Right ventricle myocardium superior (tissue), 1 donor: Measurements from ENCODE around the gene KRIT1. TPM values are rescaled to one million over a fixed set of nuclear protein-coding genes. Genes with fewer than 3 reads are reported as not detected.
A peak's percentile ranks its signal among the peaks of the same experiment; 100 is the strongest.
"Not testable (repeated sequence)": the region's sequence is repeated elsewhere in the genome, so short reads cannot be mapped to it uniquely, and the experiment has no call there.

ENCODE experiments used
- ATAC-seq: fragments of 200-7000 bp; cut with Tn5 transposase; one replicate; pipeline ENCODE4 v1.9.1; 2020; ENCODE audit warnings: mild to moderate bottlenecking; ENCODE audit not compliant: poor library complexity
- DNase-seq: peaks from one replicate; pipeline ENCODE4 v3.0.0-alpha.2; 2020
- intact Hi-C: fragments of 100-400 bp; cut with DNase I; formaldehyde crosslinking; loops from one replicate; pipeline ENCODE4 v1.11.2; 2022
- total RNA-seq: library from RNA; stranded (reverse); fragmentation: NEBNext Ultra II Directional; extraction: Animal tissue kit (Norgen Biotek cat#: 25700); gene quantifications from one replicate; pipeline ENCODE4 v1.2.1, GENCODE V29; 2021
- donor health status: DM: no; HTN: yes; CAD: no; lungs with severe emphysema.

Gene KRIT1
- total RNA-seq, 1 donor from 2014 or later, result 26.4 TPM

DNA sequence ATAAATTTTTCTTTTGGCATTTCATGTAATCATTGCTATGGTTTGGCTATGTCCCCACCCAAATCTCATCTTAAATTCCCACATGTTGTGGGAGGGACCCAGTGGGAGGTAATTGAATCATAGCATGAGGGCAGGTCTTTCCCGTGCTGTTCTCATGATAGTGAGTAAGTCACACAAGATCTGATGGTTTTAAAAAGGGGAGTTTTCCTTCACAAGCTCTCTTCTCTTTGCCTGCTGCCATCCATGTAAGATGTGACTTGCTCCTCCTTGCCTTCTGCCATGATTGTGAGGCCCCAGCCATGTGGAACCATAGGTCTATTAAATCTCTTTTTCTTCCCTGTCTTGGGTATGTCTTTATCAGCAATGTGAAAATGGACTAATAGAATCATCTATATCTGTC, 9.1 kb upstream of the KRIT1 start:
- DNase-seq, intact Hi-C loops, ATAC-seq: not testable (repeated sequence)

DNA sequence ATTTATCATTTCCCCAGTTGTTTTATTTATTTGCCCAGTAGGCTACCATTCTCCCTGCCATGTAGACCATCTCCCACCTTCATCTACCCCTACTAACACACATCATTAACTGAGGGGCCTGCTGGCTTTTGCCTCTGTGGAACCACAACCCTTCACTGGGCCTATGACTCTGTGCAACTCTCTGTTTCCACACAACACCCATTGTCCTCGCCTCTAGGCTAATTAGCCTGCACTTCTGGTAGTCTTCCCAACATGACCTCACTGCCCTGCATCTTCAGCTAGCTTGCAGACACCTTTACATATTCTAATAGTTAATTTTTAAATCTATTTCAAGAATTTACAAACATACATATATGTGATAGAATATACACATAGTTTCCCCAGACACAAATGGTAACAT, 7.5 kb upstream of the KRIT1 start:
- DNase-seq (no peak), ATAC-seq (no peak)
- intact Hi-C loops, result no loop called here

DNA sequence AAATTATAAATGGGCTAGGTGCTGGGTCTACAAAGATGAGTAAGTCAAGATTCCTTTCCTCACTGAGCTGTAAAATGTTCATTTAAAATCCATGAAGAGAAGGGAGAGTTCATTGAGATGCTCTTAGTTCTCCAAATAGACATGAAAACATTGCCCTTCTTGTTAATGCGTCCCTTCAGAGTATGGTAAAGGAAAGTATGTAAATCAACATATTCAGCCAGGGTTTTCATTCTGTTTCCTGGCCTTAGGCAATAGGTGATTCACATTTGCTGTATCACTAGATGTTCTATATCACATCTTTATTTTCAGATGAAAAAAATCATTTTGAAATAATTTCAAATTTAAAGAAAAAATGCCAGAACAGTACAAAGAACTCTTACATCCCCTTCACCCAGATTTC, 5.5 kb upstream of the KRIT1 start:
- intact Hi-C loops, result no loop called here
- DNase-seq (no peak), ATAC-seq (no peak)

DNA sequence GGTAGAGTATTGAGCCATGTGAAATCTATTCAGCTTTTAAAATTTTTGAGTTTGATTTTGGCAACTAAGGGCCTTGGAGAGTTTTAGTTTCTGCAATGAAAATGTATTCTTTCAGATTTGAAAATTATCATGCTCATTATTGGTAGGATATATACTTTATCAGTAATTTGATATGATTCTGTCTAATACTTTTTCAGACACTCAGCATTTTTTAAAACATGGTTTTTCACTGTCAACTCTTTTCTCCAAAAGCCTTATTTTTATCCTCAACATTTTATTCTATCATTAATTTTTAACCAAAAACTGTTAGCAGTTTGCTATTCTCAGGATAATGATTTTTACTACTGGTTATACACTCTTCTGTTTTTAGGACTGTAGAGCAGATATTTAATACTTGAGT, 4.9 kb upstream of the KRIT1 start:
- ATAC-seq (no peak), DNase-seq (no peak)
- intact Hi-C loops, result no loop called here

DNA sequence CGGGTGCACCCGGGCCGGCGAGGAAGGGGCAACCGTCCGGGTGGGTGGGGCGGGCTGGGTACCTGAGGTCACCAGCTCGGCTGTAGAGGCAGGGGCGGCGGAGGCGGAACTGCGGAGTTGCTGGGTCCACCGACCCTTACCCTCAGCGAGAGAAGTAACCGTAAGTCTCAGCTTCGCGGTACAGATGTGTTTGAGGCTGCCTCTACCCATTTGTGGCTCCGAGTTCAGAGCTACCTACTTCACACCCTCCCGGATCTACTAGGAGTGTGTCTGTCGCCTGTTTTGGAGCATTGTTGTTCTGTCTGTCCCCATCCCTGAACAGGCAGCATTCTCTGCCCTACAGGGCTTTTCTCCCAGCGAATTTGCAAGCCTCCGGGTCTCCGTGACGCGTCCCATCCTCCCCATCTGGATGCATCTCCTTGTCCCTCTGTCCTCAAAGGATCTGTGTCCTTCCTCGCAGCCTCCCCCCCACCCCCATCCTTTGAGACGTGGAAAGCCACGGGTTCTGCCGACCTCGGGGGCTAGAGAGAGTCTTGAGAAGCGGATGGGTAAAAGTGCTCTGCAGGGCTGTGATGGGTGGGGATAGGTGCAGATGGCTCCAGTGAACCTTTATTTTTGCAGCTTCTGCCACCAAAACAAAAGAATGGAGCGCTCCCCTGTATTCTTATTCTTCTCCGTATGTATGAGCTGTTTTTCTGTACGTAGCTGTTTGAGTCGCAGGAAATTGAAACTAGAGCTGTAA, 817 bp upstream of the KRIT1 start:
- intact Hi-C loops, result no loop called here

DNA sequence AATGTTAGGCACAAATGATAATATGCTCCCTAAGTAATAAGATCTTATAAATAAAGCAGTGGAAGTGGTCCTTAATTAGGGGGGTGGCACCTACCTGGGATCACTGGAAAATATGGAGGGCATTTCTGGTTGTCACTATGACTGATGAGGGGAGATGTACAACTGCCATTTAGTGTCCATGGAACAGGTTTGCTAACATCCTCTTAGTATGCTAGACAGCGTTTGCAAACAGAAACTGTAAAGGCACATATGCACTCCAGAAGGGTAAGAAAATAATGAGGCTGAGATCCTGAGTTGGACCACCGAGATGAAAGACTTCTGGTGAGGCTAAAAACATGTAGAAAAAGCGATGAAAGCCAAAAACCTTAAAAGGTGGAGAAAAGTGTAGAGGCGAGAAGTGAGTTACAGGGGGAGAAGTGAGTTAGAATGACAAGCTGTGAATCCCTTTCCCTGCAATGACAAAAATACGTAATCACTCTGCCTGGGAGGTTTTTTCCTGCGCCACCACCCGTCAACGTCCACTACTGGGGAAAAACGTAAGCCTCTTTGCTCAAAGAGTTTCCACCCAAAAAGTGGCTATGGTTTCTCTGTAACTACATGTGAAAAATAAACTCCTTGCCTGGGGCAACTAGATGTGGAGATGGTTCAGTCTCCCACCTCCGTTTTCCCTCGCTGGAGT, 767 bp downstream of the KRIT1 start:
- intact Hi-C loops, result loop anchor here (2.0 kb wide), 1 partner anchor 202 kb away; the partner anchor contains the start of gene GATAD1
- ATAC-seq (peak; percentile 24), DNase-seq (no peak)

More for the DNA sequence above, 817 bp upstream of the KRIT1 start:
- no peak for DNase-seq
- ATAC-seq, result peak; percentile 46

DNA sequence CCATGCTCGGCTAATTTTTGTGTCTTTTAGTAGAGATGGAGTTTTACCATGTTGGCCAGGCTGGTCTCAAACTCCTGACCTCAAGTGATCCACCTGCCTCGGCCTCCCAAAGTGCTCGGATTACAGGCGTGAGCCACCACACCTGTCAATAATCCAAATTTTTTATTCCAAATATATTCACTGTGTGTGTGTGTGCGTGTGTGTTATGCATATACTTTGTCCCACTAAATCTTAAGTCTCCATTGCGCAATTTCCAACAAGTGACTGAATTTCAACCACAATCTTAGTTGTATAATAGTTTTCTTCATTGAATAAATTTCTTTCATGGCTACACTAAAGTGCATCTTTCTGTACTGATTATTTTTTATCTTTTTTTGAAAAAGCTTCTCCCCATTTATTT, 2.7 kb downstream of the KRIT1 start:
- DNase-seq (no peak), ATAC-seq (no peak)
- intact Hi-C loops, result no loop called here

DNA sequence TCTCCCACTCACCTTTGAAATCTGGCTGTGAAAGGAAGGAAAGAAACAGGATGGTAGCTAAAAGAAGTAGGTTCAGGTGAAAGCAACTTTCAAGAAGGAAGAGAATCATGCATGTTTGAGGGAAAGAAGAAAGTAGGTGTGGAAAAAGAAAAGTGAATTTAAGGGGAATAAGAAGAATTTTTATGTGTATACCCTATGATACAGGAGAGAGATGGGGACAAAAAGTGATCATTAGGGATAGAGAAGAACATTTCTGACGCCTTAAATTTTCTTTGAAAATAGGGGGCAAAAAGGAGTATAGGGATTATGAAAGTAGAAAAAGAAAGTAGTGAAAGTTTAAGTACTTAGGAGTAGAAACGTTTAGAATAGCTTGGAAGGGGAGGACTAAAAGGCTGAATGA, 15.2 kb downstream of the KRIT1 start:
- DNase-seq (no peak), ATAC-seq (no peak)
- intact Hi-C loops, result no loop called here

DNA sequence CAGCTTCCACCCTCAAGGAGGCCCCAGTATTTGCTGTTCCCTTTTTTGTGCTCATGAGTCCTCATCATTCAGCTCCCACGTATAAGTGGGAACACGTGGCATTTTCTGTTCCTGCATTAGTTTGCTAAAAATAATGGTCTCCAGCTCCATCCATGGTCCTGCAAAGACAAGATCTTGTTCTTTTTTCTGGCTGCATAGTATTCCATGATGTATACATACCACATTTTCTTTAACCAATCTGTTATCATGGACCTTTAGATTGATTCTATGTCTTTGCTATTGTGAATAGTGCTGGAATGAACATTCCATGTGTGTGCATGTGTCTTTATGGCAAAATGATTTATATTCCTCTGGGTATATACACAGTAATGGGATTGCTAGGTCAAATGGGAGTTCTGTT, 17.0 kb downstream of the KRIT1 start:
- ATAC-seq (no peak), DNase-seq (no peak)
- intact Hi-C loops, result no loop called here

DNA sequence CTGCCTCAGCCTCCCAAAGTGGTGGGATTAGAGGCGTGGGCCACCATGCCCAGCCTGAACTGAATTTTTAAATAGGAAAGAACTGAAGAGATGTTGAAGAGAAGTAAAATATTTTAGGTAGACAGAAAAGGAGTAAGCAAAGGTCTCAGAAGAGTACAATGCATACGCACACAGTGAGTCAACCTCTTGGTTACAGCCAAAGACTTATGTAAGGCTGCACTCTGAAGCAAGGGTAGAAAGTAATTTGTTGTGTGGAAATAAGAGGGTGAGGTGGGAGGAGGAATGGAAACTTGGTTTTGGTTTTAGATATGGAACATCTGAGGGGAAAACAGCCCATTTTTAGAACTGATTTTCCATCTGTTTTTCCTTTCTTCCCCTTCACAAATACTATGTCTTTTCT, 17.6 kb downstream of the KRIT1 start:
- ATAC-seq (no peak), DNase-seq (no peak)
- intact Hi-C loops, result no loop called here

DNA sequence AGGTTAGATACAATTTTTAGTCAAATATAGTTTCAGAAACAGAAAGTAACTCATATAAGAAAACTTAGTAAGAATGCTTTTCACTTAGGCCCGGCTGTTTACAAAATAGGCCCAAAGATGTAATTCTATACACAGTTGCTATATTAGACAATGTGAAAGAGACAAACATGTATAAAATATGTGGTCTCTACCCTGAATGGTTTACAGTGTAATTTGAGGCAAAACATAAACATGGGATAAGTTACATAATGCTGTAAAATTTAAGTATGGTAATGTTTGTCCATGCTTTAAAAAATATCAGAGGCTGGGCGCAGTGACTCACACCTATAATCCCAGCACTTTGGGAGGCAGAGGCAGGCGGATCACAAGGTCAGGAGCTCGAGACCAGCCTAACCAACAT, 18.7 kb downstream of the KRIT1 start:
- intact Hi-C loops, result no loop called here
- ATAC-seq (no peak), DNase-seq (no peak)

DNA sequence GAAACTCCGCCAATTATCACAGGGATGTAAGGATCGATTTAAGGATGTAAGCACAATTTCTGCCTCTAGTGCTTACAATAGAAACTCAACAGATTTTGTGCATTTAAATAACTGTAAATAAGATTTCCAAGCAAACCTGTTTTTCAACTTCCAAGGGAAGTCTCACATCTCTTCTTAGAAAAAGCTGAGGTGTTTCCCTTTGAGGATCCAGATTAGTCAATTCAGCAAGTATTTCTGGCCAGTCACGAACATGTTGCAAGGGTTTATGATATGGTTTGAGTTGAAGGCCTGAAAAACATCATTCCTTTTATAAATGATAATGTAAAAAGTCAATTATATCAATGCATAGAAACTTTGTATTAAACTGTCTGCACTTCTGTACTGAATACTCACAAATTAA, 23.9 kb downstream of the KRIT1 start:
- ATAC-seq (no peak), DNase-seq (no peak)
- intact Hi-C loops, result no loop called here

DNA sequence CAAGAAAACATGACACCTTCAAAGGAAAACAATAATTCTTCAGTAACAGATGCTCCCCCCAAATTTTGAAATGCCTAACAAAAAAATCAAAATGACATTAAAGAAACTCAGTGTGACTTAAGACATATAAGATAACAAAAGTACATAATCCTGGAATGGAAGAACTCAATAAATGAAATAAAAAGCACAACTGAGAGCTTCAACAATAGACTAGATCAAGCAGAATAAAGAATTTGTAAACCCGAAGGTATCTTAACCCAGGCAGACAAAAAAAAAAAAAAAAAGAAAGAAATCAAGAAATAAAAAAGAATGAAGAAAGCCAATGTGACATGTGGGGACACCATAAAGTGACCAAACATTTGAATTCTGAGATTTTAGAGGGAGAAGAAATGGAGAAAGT, 39.0 kb downstream of the KRIT1 start:
- intact Hi-C loops, result no loop called here
- DNase-seq (no peak), ATAC-seq (no peak)

DNA sequence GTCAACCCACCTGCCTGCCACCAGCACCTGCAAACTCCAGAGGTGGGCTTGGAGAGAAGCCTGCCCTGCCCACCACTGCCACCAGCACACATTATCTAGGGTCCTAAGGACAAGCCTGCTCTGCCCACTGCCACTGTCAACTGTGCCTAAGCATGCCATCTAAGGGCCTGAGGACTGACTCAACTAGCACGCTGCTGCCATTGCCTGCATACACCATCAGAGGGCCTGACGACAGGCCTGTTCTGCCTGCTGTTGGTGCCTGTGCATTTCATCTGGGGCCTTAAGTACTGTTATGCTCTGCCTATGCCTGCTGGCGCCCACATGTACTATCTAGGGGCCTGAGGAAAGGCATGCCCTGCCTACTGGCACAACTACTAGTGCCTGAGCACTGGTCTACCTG, 39.7 kb downstream of the KRIT1 start:
- intact Hi-C loops, result no loop called here

DNA sequence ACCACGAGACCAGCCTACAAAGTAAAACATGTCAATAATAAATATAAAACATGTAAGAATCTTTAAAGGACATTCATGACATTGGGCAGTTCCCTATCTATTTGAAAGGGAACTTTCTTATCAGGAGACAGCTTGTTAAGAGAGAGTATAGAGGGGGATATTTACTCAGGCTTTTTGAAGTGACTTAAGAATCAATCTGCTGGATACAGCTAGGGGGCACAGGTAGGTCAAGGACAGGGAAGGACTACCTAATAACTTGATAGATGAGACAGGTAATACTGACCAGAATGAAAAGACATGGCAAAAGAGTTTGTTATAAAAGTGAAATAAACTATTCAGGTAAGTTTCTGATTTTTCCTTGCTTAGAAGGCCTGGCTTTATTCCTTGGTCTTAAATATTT, 44.9 kb downstream of the KRIT1 start:
- intact Hi-C loops, result no loop called here
- DNase-seq (no peak), ATAC-seq (no peak)

More for the DNA sequence above, 39.7 kb downstream of the KRIT1 start:
- DNase-seq (no peak), ATAC-seq (no peak)

DNA sequence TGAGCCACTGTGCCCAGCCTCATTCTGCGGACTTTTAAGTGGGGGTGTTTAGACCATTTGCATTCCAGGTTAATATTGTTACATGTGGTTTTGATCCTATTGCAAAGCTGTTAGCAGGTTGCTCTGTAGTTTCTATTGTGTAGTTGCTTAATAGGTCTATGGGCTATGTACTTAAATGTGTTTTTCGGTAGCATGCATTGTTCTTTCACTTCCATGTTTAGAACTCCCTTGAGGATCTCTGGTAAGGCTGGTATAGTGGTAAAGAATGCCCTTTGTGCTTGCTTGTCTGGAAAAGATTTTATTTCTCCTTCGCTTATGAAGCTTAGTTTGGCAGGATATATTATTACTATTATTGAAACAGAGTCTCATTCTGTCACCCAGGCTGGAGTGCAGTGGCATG, 53.4 kb downstream of the KRIT1 start:
- intact Hi-C loops, result no loop called here
- no peak for DNase-seq
- ATAC-seq, result no peak

DNA sequence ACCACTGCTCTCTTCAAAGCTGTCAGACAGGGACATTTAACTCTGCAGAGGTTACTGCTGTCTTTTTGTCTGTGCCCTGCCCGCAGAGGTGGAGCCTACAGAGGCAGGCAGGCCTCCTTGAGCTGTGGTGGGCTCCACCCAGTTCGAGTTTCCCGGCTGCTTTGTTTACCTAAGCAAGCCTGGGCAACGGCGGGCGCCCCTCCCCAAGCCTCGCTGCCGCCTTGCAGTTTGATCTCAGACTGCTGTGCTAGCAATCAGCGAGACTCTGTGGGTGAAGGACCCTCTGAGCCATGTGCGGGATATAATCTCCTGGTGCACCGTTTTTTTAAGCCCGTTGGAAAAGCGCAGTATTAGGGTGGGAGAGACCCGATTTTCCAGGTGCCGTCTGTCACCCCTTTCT, 56.5 kb downstream of the KRIT1 start:
- intact Hi-C loops, ATAC-seq, DNase-seq: not testable (repeated sequence)

DNA sequence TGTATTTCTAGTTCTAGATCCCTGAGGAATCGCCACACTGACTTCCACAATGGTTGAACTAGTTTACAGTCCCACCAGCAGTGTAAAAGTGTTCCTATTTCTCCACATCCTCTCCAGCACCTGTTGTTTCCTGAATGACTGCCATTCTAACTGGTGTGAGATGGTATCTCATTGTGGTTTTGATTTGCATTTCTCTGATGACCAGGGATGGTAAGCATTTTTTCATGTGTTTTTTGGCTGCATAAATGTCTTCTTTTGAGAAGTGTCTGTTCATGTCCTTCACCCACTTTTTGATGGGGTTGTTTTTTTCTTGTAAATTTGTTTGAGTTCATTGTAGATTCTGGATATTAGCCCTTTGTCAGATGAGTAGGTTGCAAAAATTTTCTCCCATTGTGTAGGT, 61.4 kb downstream of the KRIT1 start:
- ATAC-seq, intact Hi-C loops, DNase-seq: not testable (repeated sequence)

DNA sequence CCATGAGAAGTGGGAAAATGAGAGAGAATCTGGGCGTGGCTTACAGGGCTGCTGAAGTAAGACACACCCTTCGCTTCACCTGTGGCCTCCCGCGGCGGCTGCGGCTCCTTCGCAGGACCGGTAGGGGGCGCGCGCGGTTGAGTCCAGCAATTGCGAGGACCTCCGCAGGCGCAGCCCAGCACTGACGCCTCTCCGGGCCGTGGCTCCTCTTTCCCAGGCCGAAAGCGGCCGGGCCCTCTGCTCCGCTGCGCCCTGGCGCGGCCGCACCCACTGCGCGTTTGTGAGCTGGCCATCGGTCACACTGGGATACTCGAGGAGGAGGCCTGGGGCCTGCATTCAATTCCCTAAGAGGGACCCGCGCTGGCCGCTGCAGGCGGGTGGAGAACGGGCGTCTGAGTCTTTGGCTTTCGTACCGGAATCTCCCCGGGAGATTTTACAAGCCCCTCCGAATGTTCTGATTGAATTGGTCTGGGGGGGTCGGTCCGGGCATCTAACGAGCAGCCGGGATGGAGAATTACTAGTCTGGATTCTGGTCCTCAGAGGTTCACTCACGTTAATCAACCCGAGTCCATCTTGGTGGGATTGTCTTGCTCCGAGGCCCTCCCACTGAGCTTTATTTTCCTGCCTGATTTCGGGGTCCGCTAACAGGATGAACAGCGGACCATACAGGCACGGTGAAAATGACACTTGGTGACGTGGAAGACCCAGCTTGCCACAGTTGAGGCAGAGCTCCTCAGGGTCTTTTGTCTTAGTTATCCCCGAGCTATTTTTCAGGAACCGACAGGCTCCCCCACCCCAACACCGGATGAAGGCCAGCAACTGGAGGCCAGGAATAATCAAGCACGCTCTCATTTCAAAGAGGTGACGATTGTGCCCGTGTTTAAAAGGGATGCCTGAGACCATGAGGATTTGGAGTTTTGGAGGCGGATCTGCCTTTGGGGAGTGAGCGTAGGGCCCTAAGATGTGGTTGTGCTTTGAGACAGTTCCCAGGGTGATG, 66.5 kb downstream of the KRIT1 start, which contains the start of gene LRRD1:
TSS of gene LRRD1 (minus strand) at position 215 of the 997 bp plus-strand sequence. CDS start 13,940 bp downstream, outside the sequence.
- DNase-seq (peak; percentile 93), ATAC-seq (peak; percentile 99)
- intact Hi-C loops, result no loop called here
